ENCODE measurements around the gene SMURF1. TPM values are rescaled to one million over a fixed set of nuclear protein-coding genes. Genes with fewer than 3 reads are reported as not detected.

SMURF1 gene
- total RNA-seq, 4 donors from 2014 or later = 23.6 to 35.3 (median 27.8) TPM

DNA sequence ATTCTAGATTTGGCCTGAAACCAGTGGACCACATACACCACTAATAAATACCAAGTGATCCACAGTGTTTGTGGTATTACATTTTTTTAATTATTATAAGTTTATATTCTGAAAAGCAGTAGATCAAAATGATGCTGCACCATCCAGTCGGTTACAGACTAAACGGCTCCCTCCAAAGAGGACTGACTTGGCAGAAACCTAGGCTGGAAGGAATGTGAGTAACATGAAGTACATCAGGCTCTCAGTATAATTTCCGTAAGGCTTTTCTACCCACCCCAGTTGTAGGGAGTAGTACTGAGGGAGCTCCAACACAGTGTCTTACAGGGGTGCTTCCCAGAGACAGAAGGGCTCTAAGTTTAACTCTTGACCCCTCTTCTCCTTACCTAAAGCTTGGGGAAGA lies 146.1 kb downstream of the SMURF1 start:
- TF ChIP-seq, protein P1, sequence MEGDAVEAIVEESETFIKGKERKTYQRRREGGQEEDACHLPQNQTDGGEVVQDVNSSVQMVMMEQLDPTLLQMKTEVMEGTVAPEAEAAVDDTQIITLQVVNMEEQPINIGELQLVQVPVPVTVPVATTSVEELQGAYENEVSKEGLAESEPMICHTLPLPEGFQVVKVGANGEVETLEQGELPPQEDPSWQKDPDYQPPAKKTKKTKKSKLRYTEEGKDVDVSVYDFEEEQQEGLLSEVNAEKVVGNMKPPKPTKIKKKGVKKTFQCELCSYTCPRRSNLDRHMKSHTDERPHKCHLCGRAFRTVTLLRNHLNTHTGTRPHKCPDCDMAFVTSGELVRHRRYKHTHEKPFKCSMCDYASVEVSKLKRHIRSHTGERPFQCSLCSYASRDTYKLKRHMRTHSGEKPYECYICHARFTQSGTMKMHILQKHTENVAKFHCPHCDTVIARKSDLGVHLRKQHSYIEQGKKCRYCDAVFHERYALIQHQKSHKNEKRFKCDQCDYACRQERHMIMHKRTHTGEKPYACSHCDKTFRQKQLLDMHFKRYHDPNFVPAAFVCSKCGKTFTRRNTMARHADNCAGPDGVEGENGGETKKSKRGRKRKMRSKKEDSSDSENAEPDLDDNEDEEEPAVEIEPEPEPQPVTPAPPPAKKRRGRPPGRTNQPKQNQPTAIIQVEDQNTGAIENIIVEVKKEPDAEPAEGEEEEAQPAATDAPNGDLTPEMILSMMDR (IDR thresholded peaks at IDR 0.05) = no peak
- no peak for DNase-seq (ENCODE audit: low spot score)
- ATAC-seq (ENCODE audit: low FRiP score) = no peak

DNA sequence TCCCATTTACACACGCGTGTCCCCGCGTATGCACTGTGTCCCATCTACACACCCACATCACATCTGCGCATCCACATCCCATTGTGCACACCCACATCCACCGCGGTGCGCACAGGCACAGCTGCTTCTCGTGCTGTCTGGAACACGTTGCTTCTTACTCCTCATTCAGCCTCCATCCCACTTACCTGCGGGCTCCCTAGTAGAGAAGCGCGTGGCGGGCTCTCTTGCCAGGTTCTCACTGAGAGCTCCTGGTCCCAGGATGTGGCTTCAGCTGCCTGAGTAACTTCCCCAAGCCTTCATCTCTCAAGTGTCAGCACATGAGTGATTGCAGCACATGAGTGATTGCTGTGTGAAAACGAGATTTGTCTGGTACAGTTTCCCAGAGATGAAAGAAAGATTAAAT lies 147.8 kb downstream of the SMURF1 start:
- DNase-seq (ENCODE audit: low spot score) (no peak), ATAC-seq (ENCODE audit: low FRiP score) (no peak)
- TF ChIP-seq, protein P1 (IDR thresholded peaks at IDR 0.05) = no peak

DNA sequence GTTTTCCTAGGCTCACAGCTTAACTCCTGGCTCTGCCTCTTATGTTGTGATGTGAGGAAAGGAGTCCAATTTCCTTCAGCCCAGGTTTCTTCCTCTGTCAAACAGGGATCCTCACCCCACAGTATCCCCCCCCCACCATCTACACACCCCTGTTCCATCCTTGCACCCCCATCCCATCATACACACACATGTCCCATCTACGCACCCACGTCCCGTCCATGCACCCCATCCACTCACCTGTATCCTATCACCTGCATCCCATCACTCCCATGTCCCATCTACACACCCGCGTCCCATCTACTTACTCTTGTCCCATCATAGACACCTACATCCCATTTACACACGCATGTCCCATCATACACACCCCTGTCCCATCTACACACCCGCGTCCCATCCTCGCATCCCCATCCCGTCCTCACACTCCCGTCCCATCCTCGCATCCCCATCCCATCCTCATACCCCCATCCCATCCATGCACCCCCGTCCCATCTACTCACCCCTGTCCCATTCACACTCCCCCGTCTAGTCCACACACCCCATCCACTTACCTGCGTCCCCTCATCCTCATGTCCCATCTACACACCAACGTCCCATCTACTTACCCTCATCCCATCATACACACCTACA lies 148.3 kb downstream of the SMURF1 start:
- no peak for DNase-seq (ENCODE audit: low spot score)
- no peak for ATAC-seq (ENCODE audit: low FRiP score)
- TF ChIP-seq, protein P1 (IDR thresholded peaks at IDR 0.05) = no peak

DNA sequence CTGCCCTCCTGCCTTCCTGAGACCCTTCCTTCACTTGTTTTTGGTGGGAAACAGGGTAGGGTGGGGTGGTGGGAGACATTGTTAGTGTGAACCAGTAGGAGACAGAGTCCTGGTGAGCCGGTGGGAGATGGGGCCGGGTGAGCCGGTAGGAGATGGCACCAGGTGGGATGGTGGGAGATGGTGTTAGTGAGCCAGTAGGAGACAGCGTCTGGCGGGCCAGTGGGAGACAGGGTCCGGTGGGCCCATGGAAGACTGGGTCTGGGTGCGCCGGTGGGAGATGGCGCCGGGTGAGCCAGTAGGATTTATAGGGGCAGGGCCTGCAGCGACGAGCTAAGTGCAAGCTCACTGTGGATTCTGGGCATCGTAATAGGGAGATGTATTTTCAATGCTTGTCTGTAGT lies 148.8 kb downstream of the SMURF1 start:
- TF ChIP-seq, protein P1 (IDR thresholded peaks at IDR 0.05) = no peak
- ATAC-seq (ENCODE audit: low FRiP score) = no peak
- no peak for DNase-seq (ENCODE audit: low spot score)

DNA sequence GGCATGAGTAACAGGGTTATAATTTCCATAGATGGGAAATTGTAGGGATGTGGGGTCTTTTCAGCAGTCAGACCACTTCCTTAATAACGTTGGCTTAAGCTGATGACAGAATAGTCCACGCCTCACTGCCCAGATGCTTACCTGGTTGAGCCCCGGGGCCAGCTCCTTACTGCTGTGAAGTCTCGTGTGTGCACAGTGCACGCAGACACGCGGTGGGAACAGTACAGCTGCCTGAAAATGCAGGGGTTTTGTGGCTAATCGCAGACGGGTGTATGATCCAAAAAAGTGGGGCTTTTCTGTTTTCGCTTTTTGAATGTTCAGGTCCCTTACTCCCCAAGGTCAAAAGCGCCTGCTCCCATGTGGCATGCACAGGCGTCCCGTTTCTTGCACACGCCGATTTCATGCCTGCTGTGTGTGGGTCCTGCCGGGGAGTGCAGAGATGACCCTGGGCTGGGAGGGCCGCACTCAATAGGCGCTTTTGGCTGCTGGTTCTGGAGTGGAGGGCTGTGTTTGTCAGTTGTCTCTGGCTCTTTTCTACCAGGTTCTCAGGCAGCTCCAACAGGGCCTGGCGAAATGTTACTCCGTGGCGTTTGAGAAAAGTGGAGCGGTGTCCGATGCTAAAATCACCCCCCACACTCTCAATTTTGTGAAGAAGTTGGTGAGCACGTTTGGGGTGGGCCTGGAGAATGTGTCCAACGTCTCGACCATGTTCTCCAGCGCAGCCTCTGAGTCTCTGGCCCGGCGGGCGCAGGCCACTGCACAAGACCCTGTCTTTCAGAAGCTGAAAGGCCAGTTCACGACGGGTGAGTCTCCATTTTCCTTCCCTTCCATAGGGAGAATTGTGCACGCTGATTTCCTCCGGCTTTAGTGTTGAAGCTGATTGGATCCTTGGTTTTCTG lies 149.6 kb downstream of the SMURF1 start:
- no peak for DNase-seq (ENCODE audit: low spot score)
- ATAC-seq (ENCODE audit: low FRiP score) = no peak
- TF ChIP-seq, protein P1 (IDR thresholded peaks at IDR 0.05) = no peak

DNA sequence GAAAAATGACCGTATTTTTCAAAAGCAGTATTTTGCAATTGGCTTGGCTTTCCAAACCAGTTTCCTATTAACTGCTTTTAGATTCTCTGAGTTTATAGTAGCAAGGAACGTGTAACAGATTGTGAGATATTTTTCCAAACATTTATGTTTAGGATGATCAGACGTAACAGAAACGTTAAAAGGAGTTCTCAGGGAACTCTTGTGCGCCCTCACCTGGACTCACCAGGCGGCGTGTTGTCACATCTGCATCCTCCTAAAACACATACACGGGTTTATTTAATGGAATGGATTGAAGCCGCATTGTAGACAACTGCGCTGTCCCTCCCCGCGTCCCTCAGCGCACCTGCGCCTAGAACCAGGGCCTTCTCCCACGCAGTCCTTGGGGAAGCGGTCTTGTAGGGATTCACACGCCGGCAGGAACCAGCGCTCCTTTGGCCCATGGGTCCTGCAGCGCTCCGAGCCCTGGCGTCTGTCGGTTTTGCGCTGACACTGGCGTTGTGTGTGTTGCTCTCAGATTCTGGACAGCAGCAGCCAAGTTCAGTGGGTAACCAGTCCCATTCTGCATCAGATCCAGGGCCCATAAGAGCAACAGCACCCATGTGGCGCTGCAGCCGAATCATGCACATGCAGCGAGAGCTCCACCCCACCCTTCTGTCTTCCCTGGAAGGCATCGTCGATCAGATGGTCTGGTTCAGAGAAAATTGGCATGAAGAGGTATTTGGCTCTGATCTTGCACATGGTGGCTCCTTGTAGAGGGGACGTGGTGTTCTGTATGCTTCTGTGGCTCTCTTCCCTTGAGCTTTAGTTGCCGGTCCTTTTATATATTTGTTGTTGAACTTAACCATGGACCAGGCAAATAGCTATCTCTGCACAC lies 150.6 kb downstream of the SMURF1 start:
- no peak for ATAC-seq (ENCODE audit: low FRiP score)
- DNase-seq (ENCODE audit: low spot score) = no peak
- TF ChIP-seq, protein P1 (IDR thresholded peaks at IDR 0.05) = no peak

Measured in omental fat pad (tissue), 4 donors.